NCI-H2227 treated with DMSO at 0.1 percent for 48 hours (cell line): ENCODE data around the gene LRRC8C.
"Not testable (repeated sequence)": the region's sequence is repeated elsewhere in the genome, so short reads cannot be mapped to it uniquely, and the experiment has no call there.

Experiments used
- DNase-seq: peaks from one replicate; lab custom pipeline; 2025; lab: John Stamatoyannopoulos, UW

LRRC8C gene

DNA sequence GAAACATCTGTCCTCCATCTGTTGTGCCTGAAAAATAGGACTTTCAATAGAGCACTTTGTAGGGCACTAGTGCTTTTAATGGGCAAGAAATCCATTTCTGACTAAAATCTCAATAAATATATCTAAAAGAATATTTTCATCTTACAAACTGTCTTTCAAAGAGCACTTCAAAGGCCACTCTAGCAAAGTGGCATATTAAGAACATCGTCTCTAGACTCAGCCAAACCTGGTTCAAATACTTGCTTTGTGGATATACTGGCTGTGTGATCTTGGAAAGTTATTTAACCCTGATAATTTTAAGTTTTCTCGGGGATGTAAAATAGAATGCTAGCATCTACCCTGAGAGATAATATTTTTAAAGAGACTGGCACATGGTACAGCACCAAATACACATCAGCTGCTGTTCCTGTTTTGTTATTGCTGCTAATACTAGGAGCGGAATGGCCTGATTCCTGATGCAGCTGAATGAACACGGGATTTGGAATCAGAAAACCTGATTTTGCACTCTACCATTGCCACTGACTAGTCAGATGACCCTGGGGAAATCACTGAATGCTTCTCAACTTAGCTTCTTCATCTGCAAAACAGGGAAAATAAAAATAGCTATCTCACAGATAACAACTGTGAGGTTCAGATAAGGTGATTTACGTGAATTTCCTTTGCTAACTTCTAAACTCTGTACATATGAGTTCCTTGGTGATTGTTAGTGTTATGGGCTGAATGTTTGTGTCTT is 25.2 kb upstream of the LRRC8C start:
- DNase-seq: no peak

DNA sequence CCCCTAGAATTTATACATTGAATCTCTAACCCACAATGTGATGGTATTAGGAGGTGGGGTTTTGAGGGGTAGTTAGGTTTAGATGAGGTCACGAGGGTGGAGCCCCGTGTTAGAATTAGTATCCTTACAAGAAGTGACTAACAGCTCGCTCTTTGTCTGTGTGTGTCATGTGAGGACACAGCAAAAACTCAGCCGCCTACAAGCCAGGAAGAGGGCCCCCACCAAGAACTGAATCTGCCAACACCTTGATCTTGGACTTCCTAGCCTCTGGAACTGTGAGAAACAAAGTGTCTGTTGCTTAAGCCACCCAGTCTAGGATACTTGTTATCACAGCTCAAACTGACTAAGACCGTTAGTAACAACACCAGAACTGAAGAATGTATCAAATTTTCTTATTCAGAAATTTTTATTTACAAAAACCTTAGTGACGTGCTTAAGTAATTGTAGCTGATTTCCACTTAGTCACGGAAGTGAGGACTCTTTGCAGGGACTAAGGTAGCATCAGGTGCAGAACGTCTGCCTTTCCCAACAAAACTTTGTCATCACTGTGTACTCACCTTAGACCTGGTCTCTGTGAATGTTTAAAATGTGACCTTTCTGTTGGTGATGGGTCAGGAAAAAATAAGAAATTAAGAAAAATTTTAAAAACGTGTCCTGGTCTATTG is 24.5 kb upstream of the LRRC8C start:
- no peak for DNase-seq

DNA sequence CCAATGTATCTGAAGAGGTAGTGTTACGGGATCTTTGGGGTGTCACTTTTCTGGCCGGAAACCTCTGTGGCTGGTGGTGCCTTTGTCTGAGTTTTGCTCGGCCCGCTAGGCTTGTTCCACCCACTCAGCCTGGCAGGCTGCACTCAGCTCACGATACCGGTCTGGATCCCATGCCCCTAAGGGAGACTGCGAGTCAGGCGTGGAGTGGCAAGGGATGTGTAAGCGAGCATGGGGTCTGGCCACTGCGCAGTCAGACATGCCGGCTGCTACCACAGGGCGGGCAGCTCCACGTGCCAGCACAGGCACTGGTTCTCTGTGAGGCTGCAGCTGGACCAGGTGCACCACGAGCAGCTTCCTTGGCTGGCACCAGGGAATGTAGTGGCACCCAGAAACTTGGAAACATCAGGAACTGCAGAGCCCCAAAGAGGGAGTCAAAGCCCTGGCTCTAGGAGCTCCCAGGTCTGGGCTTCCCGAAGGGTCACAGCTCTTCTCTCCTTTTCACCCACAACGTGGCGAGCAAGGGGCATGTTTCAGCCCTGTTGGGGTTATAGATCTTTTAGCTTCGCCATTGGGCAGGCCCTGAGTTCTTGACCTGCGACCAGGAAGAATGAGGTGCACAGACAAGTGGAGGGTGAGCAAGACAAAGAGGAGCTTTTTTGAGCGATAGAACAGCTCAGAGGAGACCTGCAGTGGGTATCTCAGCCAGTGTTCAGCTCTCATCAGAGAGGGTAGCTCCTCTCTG is 23.8 kb upstream of the LRRC8C start:
- no peak for DNase-seq

DNA sequence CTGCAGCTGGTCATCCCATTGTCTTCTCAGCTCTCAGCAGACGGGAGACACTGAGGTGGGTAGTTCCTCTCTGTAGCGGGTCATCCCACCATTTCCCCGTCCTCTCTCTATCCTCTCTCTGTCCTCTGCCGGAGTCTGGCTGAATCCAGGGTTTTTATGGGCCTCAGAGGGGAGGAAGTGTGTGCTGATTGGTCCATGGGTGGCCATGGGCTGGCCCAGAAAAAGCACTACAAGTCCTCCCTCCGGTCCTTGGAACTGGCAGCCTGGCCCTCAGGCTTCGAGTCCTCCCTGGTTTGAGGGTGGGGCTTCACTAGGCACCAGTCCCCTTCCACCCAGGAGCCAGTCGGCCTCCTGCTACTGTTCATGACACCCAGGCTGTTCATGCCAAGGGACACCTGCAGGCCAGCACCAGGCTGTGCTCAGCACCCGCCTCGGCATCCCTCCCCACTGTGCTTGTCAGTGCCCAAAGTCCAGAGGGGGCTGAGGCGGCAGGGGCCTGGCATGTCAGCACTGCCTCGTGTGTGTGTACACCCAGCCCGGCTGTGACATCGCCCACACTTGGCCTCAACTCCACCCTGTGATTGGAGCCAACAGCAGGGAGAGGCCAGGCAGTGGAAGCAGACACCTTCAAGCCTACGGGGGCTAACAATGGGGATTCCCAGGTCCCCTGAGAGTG is 23.0 kb upstream of the LRRC8C start:
- no peak for DNase-seq

DNA sequence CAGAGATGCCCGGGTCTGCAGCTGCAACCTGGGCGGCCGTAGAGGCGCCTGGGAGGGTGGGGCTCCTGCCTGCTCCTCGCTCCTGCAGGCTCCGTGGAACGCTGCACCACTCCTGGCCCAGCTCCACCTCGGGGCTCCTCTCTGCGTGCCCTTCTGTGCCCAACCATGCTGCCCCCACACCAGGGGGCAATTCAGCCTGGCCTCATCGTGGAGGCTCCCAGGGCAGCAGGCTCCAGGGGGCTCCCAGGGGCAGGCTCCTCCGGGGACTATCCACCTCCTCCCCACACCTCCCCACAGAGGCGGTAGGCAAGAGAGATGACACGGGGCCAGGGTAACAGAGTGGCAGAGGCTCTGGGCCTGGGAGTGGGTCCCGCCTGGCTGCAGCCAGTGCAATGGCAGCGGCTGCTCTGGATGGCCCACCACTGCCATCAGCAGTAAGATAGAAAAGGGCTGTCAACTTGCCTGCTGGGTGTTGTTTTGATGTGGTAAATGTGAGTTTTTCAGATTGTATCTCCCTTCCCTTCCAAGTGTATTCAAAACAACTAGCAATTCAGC is 22.4 kb upstream of the LRRC8C start:
- DNase-seq: no peak

DNA sequence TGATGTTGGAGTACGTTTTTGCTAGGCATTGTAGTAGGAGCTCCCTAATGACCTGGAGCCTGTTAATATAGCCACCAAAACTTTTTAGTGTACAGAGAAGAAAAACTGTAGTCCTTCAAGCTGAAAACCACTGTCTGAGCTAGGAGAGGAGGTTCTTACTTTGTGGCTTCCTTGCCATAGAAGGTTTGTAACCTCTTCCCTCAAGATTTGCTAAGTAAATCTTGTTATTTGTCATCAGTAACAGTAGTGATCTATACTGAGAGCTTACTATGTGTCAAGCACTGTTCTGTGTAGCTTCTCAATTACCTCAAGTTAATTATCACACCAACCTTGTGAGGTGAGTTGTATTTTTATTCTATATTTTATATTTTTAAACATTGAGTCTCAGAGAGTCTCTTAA is 21.2 kb upstream of the LRRC8C start:
- DNase-seq: no peak

DNA sequence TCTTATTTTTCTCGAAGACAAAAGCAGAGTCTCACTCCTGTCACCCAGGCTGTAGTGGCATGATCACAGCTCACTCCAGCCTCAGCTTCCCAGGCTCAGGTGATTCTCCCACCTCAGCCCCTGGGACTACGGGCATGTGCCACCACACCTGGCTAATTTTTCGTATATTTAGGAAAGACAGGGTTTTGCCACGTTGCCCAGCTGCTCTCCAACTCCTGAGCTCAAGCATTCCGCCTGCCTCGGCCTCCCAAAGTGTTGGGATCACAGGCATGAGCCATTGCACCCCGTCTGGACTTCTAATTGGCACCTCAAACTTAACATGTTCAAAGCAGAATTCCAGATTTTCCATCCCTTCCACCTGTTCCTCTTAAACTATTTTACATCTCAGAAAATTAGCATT is 19.0 kb upstream of the LRRC8C start:
- no peak for DNase-seq

DNA sequence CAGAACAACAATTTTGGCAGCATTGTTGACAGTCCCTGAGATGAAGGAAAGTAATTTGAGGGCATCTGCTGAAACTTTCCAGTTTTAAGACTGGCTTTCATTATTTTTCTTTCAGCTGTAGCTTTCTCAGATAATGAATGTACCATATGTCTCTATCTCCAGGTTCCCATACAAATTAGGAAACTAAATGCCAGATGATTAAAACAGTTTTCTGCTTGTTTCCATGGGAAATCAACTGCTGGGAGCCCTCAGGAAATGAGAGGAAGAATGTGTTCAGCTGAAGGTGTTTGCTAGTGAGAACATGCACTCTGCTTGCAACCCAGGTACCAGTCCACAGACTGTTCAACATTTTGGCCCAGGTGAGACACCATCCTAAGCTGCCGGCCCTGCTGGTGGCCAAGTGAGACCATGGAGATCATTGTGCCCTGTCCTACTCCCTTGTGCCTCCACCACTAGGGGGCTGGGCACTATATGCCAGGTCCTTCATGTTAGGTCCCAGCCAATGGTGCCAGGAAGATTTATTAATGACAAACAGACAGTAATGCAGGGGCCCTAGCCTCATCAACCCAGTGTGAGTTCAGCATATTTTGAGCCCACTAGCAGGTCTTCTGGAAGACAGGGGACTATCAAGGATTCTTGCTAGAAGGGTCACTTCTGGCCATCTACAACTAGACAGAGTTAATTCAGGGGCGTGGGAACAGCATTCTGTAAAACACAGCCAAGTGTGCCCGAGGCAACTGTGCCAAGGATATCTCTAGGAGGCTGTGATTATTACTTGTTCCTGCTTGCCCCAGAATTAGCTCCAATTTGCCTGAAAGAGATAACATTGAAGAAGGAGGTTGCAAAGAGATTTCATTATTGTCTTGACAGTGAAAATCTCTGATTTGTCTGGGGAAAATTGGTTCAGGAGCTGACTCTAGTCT is 17.0 kb upstream of the LRRC8C start:
- no peak for DNase-seq

DNA sequence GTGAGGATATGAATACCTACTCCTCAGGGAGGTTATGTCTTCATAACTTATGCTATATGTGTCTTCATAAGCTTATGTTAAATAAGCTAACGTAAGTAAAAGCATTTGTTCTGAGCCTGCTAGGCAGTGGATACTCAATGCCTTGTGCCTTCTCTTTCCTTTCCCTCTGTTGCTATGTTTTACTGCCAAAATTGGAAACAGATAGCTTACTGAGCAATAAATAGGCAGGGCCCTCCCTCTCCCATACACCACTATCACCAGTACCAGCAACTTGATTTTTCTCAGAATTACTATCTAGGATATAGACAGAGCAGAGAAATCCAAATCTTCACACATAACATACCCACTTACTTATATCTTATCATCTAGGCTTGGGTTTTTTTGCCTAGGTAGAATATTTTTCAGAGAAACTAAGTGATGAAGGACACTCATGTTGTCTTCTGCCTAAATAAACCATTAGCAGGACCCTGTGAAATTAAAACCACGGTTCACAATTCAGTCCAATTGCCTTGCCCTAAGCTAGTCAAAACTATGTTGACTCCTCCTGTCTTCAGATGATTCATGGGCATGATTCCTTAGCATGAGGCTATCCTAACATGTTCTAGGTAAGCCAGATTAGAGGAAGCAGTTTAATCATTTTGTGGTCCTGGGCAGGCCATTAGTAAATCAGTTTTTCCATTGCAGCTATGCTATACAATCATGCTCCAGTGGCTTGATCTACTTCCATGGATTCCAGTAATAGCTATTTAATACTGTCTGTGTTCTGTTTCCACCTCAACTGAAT is 15.9 kb upstream of the LRRC8C start:
- no peak for DNase-seq

DNA sequence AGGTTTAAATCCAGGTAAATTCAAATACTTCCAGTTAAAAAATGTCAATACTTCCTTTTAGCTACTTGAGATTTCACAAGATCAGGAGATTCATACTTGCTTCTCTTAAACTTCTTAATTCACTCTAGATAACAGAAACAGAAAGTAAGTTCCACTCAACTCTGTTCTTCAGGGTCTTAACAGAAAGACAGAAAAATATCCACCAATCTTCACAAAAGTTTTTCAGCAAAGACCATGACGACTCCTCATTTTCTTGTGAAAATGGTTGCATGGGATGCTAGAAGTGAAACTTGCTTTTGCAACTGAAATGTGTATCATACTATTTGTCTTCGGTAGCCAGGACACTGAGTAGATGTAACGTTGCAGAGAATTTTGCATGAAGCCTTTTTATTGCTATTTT is 12.3 kb upstream of the LRRC8C start:
- no peak for DNase-seq

DNA sequence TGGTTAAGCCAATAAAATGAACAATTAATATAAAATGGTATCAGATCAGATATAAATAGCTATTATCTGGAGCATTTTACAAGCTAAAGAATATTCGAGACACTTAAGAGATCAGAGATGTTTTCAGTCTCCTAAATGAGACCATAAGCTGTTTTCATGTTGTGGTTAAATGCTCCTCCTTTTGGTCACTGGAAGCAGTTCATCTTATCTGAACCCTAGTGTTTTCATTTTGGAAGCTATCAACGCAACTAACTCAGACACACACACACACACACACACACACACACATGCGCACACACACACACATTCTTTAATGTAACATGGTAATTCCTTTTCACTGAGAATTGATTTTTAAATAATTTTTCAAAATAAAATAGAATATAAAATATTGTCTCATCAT is 10.0 kb upstream of the LRRC8C start:
- DNase-seq: no peak

DNA sequence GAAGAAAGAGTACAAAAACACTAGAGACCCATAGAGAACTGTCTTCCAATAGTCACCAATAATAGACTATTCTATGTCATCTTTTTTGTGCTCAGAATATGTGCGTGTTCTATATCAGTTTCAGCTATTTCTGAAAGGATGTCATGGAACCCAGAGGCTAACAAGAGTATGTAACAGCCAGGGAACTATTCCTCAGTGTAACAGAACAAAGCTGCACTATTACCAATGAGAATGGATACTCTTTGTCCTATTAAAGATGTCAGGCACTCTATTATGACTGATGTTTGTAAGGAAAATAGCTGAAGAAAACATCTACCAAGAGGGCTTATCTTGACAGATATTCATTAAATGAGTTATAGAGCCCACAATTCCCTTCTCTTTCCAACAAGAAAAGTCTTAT is 8.6 kb upstream of the LRRC8C start:
- no peak for DNase-seq

DNA sequence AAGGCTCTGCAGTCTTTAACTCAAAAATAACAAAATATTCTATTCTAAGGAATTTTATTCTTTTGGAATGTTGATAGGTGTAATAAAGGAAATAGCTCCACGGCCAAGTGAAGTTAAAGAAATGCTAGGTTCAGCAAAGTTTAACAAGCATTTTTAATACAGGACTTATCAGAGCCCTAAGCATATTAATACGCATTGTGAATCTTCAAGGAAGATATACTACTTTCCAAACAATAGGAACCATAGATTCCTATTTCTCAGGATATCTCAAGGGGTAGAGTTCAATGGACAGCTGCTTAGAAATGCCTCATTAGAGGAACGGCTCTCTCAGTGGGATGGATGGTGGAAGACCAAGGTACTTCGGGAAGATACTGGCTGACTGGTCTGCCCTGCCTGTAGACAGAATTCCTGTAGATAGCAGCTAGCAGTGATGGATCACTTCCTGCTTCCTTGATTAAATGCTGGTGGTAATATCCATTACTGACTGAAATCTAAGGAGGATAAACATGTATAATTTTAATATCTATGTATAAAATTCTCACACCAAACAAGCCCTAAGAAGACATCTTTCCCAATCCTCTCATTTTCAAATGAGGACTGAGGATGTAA is 8.1 kb upstream of the LRRC8C start:
- no peak for DNase-seq

DNA sequence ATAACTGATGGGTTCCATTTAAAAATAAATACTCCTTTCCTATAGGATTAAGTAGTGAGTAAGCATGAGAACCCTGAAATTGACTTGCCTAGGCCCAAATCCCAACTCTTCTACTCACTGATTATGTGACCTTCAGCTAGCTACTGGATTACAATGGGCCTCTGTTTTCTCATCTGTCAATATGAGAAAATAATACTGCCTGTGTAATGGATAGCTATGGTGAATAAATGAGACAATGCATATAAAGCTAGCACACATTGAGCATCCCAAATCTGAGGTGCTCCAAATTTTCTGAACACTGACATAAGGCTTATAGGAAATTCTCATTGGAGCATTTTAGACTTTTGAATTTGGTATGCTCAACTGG is 5.3 kb upstream of the LRRC8C start:
- no peak for DNase-seq

DNA sequence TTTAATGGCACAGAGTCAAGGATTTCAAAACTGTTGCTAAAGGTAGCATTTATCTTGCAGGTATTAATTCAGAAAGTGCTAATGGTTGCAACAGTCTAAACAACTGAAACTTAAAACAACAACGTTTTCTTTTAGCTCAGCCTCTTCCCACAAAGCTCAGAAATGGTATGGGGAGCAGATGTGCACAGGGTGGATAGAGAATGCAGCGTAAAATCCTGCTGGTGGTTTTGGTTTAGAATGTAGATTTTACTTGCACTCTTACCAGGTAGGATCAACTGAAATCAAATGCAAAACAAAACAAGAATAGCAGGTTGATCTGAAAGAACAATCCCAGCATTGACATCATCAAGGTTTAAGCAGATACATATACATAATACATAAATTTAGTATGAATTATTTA is 3.8 kb upstream of the LRRC8C start:
- DNase-seq: no peak

DNA sequence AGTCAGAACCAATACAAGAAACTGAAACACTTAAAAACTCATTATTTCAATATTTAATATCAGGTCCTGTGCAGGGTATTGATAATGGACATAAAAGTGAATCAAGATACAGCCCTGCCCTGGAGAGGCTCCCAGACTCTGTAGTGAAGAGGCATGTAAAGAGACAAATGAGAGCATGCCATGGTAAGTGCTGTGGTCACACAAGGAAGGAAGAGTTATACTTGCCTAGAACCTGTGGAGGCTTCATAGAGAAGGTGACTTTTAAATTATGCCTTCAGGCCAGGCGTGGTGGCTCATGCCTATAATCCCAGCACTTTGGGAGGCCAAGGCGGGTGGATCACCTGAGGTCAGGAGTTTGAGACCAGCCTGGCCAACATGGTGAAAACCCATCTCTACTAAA is 3.3 kb upstream of the LRRC8C start:
- DNase-seq: not testable (repeated sequence)

DNA sequence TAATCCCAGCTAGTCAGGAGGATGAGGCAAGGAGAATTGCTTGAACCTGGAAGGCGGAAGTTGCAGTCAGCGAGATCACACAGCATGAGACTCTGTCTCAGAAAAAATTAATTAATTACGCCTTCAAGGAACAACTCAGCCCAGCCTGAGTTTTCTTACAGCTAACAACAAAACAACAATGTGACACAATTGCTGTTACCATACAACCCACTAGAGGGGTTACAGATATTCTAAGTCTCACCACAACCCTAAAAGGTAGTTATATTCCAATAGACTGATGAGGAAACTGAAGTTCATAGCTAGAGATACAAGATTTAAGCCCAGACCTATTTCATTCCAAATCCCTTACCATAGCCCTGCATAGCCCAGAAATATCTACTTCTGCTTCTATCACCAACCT is 2.9 kb upstream of the LRRC8C start:
- DNase-seq: no peak

DNA sequence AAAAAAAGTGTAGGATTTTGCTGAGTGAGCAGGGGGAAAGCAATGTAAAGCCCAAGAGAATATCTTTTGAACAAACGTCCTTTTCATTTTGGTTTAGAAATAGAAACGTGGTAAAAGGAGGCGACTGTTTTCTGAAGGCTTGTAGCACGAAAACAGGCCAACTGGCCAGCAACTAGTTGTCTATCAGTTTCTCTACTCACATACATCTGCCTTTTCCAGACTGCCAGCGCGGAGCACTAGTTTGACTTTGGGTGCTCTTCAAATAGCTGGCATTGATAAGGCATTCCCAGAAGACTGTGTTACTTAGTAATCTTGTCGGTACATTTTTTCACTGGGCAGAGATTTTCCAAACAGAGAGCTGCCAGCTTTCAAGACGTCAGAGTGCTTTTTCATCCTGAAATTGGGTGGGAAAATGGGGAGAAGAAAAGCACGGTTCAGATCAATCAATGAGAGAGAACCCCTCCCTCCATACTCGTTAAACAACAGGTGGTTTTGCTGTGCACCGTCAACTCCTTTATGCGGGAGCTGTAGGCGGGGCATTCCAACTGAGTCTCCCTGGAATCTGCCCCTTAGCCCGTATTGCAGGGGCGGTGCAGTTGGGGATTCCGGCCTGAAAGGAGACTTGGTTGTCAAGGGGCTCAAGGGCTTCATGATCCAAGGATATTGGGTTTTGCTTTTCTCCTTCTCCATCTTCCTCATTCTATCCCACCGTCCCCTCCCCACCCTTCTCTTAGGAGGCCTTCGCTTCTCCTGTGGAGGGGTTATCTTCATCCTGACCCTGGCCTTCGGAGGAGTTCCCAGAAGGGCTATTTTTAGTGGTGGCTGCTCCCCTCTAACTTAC is 884 bp upstream of the LRRC8C start:
- DNase-seq: peak; percentile 56

DNA sequence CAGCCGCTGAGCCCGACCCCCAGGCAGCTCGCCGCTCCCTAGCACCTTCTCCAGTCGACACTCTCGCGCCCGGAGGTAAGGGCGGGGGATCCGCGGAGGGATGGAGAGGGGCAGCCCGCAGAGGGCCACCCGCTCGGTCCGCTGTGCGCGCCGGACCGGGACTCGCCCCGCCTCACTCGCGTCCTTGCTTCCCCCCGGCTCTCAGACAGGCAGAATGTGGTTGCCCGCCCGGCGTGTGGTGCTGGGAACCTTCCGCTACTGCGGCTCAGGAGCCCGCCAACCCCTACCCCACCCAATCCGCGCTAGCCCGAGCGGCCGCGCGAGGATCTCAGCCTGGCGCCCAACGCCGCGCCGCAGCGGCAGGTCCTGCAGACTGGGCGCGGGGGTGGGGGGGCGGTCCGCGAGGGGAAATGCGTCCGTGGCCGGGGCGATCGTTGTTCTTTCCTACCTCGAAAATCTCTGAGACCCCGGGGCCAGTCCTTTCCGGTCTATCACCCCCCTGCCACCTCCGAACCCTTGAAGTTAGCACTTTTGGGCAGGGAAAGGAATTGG is 404 bp downstream of the LRRC8C start:
- DNase-seq: peak; percentile 80
